Transverse colon (tissue), 4 donors: ENCODE data around the gene HIBCH. TPM values are rescaled to one million over a fixed set of nuclear protein-coding genes. Genes with fewer than 3 reads are reported as not detected.
"Not testable (repeated sequence)": the region's sequence is repeated elsewhere in the genome, so short reads cannot be mapped to it uniquely, and the experiment has no call there.

Source experiments
- DNase-seq: peaks from one replicate; pipeline ENCODE4 v3.0.0-alpha.2; 2019
- H3K27ac ChIP-seq, 4 donors: fragments of 200-600 bp; sonication (generic); 2 replicates each; pipeline ENCODE4 v1.5.1; 2016 to 2018; ENCODE audit warnings: inconsistent platforms in 4 of 4
- H3K27me3 ChIP-seq: fragments of 200-600 bp; sonication (generic); 2 replicates; pipeline ENCODE4 v1.5.1; 2017; ENCODE audit warnings: inconsistent platforms
- H3K36me3 ChIP-seq, 4 donors: fragments of 200-600 bp; sonication (generic); 2 replicates each; pipeline ENCODE4 v1.5.1; 2017 to 2019; ENCODE audit warnings: inconsistent platforms in 4 of 4
- H3K4me1 ChIP-seq, 4 donors: fragments of 200-600 bp; sonication (generic); 2 replicates each; pipeline ENCODE4 v1.5.1; 2017 to 2020; ENCODE audit warnings: inconsistent platforms in 4 of 4
- H3K4me3 ChIP-seq, 4 donors: fragments of 200-600 bp; sonication (generic); 1 replicate in 1 of 4; 2 replicates in 3 of 4; pipeline versions ENCODE4 v1.5.1 to v1.6.1; 2017 to 2019; ENCODE audit warnings: inconsistent platforms in 4 of 4
- H3K9me3 ChIP-seq, 2 donors: fragments of 200-600 bp; sonication (generic); 2 replicates each; pipeline ENCODE4 v1.5.1; 2017 to 2019; ENCODE audit warnings: inconsistent platforms in 2 of 2
- EP300 ChIP-seq: sonication (generic); formaldehyde crosslinking; IDR thresholded peaks from one replicate; pipeline ENCODE4 v1.6.1; 2017; ENCODE audit warnings: antibody characterized with exemption, low read depth
- POLR2A ChIP-seq: fragments of 450-650 bp; IDR thresholded peaks from one replicate; pipeline ENCODE4 v1.6.1; 2016; ENCODE audit warnings: antibody characterized with exemption, mild to moderate bottlenecking, moderate library complexity
- POLR2AphosphoS5 ChIP-seq, 3 donors: sonication (generic); formaldehyde crosslinking; IDR thresholded peaks; one replicate each; pipeline ENCODE4 v1.6.1; 2016; ENCODE audit warnings: antibody characterized with exemption in 3 of 3
- WGBS, 2 donors: methylation state at CpG; one replicate each; pipeline ENCODE4 v1.1.5; 2018; ENCODE audit warnings: low coverage in 1 of 2; 5-methylcytosine and 5-hydroxymethylcytosine counted together
- in situ Hi-C, 4 donors: fragments of 200-750 bp; cut with MboI; loops; one replicate each; pipeline versions ENCODE4 v1.15.0 to v1.15.1; 2017; ENCODE audit warnings: low sequenced_read_pairs in 3 of 4, low pct_ligation_motif_present in 1 of 4, low pct_unique_long_range_greater_than_20kb in 1 of 4
- intact Hi-C: fragments of 100-400 bp; cut with DNase I; formaldehyde crosslinking; loops from one replicate; pipeline ENCODE4 v1.15.1; 2023; ENCODE audit warnings: low total_unique reads
- total RNA-seq, 4 donors: library from RNA; depleted of rRNA; stranded (reverse); fragments of >200 nt; gene quantifications; one replicate each; pipeline ENCODE4 v1.1.0, GENCODE V29; 2016
- TF ChIP-seq, protein P1 (sequence below), 5 experiments: fragments of 200-600 bp in 3 of 5; fragments of 450-650 bp in 2 of 5; sonication (generic) in 3 of 5; IDR thresholded peaks; 1 replicate in 2 of 5; 2 replicates in 3 of 5; pipeline ENCODE4 v1.5.1; 2016 to 2017; ENCODE audit warnings: antibody characterized with exemption in 5 of 5, inconsistent platforms in 3 of 5, mild to moderate bottlenecking in 2 of 5, moderate library complexity in 1 of 5

Gene HIBCH
- total RNA-seq, 4 donors from 2014 or later, result 6.0 to 33.0 (median 19.8) TPM

DNA sequence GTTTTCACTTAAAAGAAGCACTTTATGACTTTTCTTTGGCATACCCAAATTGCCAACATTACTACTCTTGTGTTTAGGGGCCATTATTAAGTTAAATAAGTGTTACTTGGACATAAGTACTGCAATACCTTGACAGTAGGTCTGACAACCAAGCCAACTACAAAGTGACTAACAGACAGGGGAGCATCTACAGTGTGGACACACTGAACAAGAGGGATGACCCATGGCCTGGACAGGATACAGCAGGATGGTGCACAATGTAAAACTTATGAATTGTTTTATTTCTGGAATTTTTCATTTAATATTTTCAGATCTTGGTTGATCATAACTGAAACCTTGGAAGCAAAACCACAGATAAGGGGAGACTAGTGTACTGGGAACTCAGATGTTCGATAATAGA lies 19.8 kb upstream of the HIBCH start:
- no peaks in the 10 kb centered on the region for H3K27me3 ChIP-seq
- DNase-seq, result no peak
- no peak for TF ChIP-seq POLR2A
- no peak for TF ChIP-seq POLR2AphosphoS5 (IDR thresholded peaks at IDR 0.05)
- TF ChIP-seq, protein P1, sequence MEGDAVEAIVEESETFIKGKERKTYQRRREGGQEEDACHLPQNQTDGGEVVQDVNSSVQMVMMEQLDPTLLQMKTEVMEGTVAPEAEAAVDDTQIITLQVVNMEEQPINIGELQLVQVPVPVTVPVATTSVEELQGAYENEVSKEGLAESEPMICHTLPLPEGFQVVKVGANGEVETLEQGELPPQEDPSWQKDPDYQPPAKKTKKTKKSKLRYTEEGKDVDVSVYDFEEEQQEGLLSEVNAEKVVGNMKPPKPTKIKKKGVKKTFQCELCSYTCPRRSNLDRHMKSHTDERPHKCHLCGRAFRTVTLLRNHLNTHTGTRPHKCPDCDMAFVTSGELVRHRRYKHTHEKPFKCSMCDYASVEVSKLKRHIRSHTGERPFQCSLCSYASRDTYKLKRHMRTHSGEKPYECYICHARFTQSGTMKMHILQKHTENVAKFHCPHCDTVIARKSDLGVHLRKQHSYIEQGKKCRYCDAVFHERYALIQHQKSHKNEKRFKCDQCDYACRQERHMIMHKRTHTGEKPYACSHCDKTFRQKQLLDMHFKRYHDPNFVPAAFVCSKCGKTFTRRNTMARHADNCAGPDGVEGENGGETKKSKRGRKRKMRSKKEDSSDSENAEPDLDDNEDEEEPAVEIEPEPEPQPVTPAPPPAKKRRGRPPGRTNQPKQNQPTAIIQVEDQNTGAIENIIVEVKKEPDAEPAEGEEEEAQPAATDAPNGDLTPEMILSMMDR (IDR thresholded peaks at IDR 0.05), result no peak
- TF ChIP-seq EP300, result no peak
- intact Hi-C loops (no loop called here), in situ Hi-C loops (no loop called here)
- no peak overlapping the region for H3K4me3 ChIP-seq
- no peaks in the 10 kb centered on the region for H3K9me3 ChIP-seq
- WGBS, 2 donors, result 87 to 88% methylated on average over 1 of the region's 1 CpG
- H3K4me1 ChIP-seq, result peaks cover 0 to 15% (median 10%) of the 10 kb centered on the region in 4 donors
- H3K27ac ChIP-seq, result no peak overlapping the region
- H3K36me3 ChIP-seq, result no peaks in the 10 kb centered on the region

DNA sequence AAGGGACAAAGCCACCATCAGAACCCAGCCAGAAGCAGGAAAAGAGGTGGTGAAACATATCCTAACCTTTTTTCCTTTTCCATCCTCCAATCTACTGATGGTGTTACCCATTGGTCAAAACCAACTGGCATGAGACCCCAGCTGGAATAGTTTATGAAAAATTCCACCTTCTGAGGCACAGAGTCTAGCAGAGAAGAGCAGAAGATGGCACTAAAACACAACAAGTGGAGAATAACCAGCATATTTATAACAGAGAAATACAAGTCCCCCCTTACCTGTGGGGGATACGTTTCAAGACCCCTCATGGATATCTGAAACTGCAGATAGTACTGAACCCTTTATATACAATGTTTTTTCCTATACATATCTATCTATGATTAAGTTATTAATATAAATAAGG lies 18.8 kb upstream of the HIBCH start:
- intact Hi-C loops, result no loop called here
- H3K36me3 ChIP-seq, result no peaks in the 10 kb centered on the region
- TF ChIP-seq, protein P1 (IDR thresholded peaks at IDR 0.05), result no peak
- no peak for TF ChIP-seq EP300
- no peak for TF ChIP-seq POLR2AphosphoS5 (IDR thresholded peaks at IDR 0.05)
- no peak for TF ChIP-seq POLR2A
- WGBS, 2 donors, result 60 to 71% methylated on average over 1 of the region's 1 CpG
- no peaks in the 10 kb centered on the region for H3K27me3 ChIP-seq
- DNase-seq, result no peak
- H3K27ac ChIP-seq, result no peak overlapping the region
- no peaks in the 10 kb centered on the region for H3K9me3 ChIP-seq
- in situ Hi-C loops, result no loop called here
- H3K4me1 ChIP-seq, result peaks cover 0 to 19% (median 9%) of the 10 kb centered on the region in 4 donors
- no peak overlapping the region for H3K4me3 ChIP-seq

DNA sequence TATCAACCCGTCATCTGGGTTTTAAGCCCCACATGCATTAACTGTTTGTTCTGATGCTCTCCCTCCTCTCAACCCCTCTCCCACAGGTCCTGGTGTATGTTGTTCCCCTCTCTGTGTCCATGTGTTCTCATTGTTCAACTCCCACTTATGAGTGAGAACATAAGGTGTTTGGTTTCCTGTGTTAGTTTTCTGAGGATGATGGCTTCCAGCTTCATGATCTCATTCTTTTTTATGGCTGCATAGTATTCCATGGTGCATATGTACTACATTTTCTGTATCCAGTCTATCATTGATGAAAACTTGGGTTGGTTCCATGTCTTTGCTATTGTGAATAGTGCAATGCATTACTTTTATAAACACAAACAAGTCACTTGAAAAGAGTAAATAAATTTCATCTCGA lies 16.8 kb upstream of the HIBCH start:
- 92 to 100% methylated on average over 2 of the region's 2 CpGs for WGBS, 2 donors
- no peak for DNase-seq

DNA sequence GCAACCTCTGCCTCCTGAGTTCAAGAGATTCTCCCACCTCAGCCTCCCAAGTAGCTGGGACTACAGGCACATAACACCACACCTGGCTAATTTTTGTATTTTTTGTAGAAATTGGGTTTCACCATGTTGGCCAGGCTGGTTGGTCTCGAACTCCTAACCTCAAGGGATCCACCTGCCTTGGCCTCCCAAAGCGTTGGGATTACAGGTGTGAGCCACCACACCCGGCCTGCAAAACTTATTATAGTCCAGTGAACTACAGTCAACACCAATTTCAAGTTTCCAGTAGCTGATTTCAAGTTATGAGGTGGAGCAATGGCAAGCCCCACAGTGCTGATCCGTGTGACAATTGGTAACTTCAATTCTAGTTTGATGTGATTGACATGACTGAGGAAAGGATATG lies 16.0 kb upstream of the HIBCH start:
- DNase-seq, intact Hi-C loops, in situ Hi-C loops, H3K36me3 ChIP-seq, H3K27ac ChIP-seq, H3K4me3 ChIP-seq, H3K9me3 ChIP-seq, H3K27me3 ChIP-seq: not testable (repeated sequence)
- peaks cover 0 to 12% (median 6%) of the 10 kb centered on the region in 4 donors for H3K4me1 ChIP-seq
- WGBS, 2 donors, result 88 to 100% methylated on average over 1 to 4 of the region's 4 CpGs

More for the DNA sequence above, 16.8 kb upstream of the HIBCH start:
- no peaks in the 10 kb centered on the region for H3K9me3 ChIP-seq
- no peaks in the 10 kb centered on the region for H3K27me3 ChIP-seq
- TF ChIP-seq POLR2A (no peak), EP300 (no peak), POLR2AphosphoS5 (IDR thresholded peaks at IDR 0.05) (no peak)
- TF ChIP-seq, protein P1 (IDR thresholded peaks at IDR 0.05), result no peak
- intact Hi-C loops (no loop called here), in situ Hi-C loops (no loop called here)
- H3K4me3 ChIP-seq, result no peak overlapping the region
- H3K27ac ChIP-seq, result no peak overlapping the region
- H3K4me1 ChIP-seq, result peaks cover 0 to 12% (median 6%) of the 10 kb centered on the region in 4 donors
- no peaks in the 10 kb centered on the region for H3K36me3 ChIP-seq

DNA sequence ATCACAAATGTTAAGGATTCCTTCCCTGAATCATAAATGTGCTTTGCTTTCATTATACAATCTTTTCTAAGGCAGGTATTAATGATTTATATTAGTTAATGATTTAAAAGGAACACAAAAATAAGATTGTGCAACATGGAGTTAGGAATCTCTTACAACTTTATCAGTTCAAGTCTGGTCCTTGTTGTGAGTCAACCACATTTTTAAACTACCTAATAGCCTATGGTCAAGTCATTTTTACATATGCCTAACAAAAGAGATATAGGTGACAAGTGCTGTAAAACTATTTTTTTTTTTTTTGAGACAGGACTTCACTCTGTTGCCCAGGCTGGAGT lies 15.6 kb upstream of the HIBCH start:
- no peak for TF ChIP-seq POLR2AphosphoS5 (IDR thresholded peaks at IDR 0.05)
- TF ChIP-seq, protein P1 (IDR thresholded peaks at IDR 0.05), result no peak
- no peak for TF ChIP-seq EP300
- no peak for TF ChIP-seq POLR2A
- Histone ChIP-seq H3K4me1 (peaks cover 0 to 12% (median 6%) of the 10 kb centered on the region in 4 donors), H3K4me3 (no peak overlapping the region), H3K36me3 (no peaks in the 10 kb centered on the region), H3K27me3 (no peaks in the 10 kb centered on the region), H3K9me3 (no peaks in the 10 kb centered on the region), H3K27ac (peak overlapping the region in 3 of 4 donors; percentile 60 to 71 (median 69))
- intact Hi-C loops (no loop called here), in situ Hi-C loops (no loop called here)
- DNase-seq, result no peak
